Measurements from ENCODE around the gene KIAA0513.

KIAA0513 gene

GRCh38 chr16:85114909-85115567 is 87.4 kb downstream of the KIAA0513 start:
- TF ChIP-seq GATA2 (IDR thresholded peaks at IDR 0.05; ENCODE audit: low read depth, low read length) (no peak), GATA3 (IDR thresholded peaks at IDR 0.05; ENCODE audit: low read depth, low read length) (no peak)

GRCh38 chr16:85117418-85117817 is 89.8 kb downstream of the KIAA0513 start:
- TF ChIP-seq GATA3 (IDR thresholded peaks at IDR 0.05; ENCODE audit: low read depth, low read length) (no peak), GATA2 (IDR thresholded peaks at IDR 0.05; ENCODE audit: low read depth, low read length) (no peak)

- TF ChIP-seq GATA3 (IDR thresholded peaks at IDR 0.05; ENCODE audit: low read depth, low read length) = no peak
- TF ChIP-seq GATA2 (IDR thresholded peaks at IDR 0.05; ENCODE audit: low read depth, low read length) = no peak
Measured at GRCh38 chr16:85120006-85120340, 92.4 kb downstream of the KIAA0513 start.

GRCh38 chr16:85123891-85124635 is 96.5 kb downstream of the KIAA0513 start:
- no peak for TF ChIP-seq GATA3 (IDR thresholded peaks at IDR 0.05; ENCODE audit: low read depth, low read length)
- no peak for TF ChIP-seq GATA2 (IDR thresholded peaks at IDR 0.05; ENCODE audit: low read depth, low read length)

- TF ChIP-seq GATA3 (IDR thresholded peaks at IDR 0.05; ENCODE audit: low read depth, low read length) (no peak), GATA2 (IDR thresholded peaks at IDR 0.05; ENCODE audit: low read depth, low read length) (no peak)
Measured at GRCh38 chr16:85124636-85125346, 97.2 kb downstream of the KIAA0513 start.

GRCh38 chr16:85125570-85126393 is 98.2 kb downstream of the KIAA0513 start:
- TF ChIP-seq GATA2 (IDR thresholded peaks at IDR 0.05; ENCODE audit: low read depth, low read length) = no peak
- no peak for TF ChIP-seq GATA3 (IDR thresholded peaks at IDR 0.05; ENCODE audit: low read depth, low read length)

GRCh38 chr16:85126394-85126704 is 98.8 kb downstream of the KIAA0513 start:
- TF ChIP-seq GATA2 (IDR thresholded peaks at IDR 0.05; ENCODE audit: low read depth, low read length) = no peak
- TF ChIP-seq GATA3 (IDR thresholded peaks at IDR 0.05; ENCODE audit: low read depth, low read length) = no peak

- no peak for TF ChIP-seq GATA2 (IDR thresholded peaks at IDR 0.05; ENCODE audit: low read depth, low read length)
- no peak for TF ChIP-seq GATA3 (IDR thresholded peaks at IDR 0.05; ENCODE audit: low read depth, low read length)
Measured at GRCh38 chr16:85126705-85127378, 99.2 kb downstream of the KIAA0513 start.

- TF ChIP-seq GATA3 (IDR thresholded peaks at IDR 0.05; ENCODE audit: low read depth, low read length) (no peak), GATA2 (IDR thresholded peaks at IDR 0.05; ENCODE audit: low read depth, low read length) (no peak)
Measured at GRCh38 chr16:85127379-85127723, 99.8 kb downstream of the KIAA0513 start.

- TF ChIP-seq GATA3 (IDR thresholded peaks at IDR 0.05; ENCODE audit: low read depth, low read length) = no peak
Measured at GRCh38 chr16:85128079-85128837, 100.7 kb downstream of the KIAA0513 start.

GRCh38 chr16:85129876-85130704 is 102.5 kb downstream of the KIAA0513 start:
- TF ChIP-seq GATA3 (IDR thresholded peaks at IDR 0.05; ENCODE audit: low read depth, low read length) (no peak), GATA2 (IDR thresholded peaks at IDR 0.05; ENCODE audit: low read depth, low read length) (no peak)

- no peak for TF ChIP-seq GATA3 (IDR thresholded peaks at IDR 0.05; ENCODE audit: low read depth, low read length)
- no peak for TF ChIP-seq GATA2 (IDR thresholded peaks at IDR 0.05; ENCODE audit: low read depth, low read length)
Measured at GRCh38 chr16:85130705-85131028, 103.1 kb downstream of the KIAA0513 start.

Measured in SH-SY5Y (cell line).